Gastrocnemius medialis (tissue), 4 donors: ENCODE measurements around the gene LAMA2.

ENCODE experiments used
- POLR2A ChIP-seq, 2 donors: fragments of 450-650 bp; IDR thresholded peaks; one replicate each; pipeline ENCODE4 v1.6.1; 2017; ENCODE audit warnings: antibody characterized with exemption in 2 of 2, mild to moderate bottlenecking in 2 of 2, moderate library complexity in 2 of 2
- TF ChIP-seq, protein P1 (sequence below), 5 experiments: fragments of 450-650 bp in 3 of 5; fragments of 200-600 bp in 2 of 5; sonication (generic) in 2 of 5; IDR thresholded peaks in 4 of 5; conservative IDR thresholded peaks in 1 of 5; 1 replicate in 4 of 5; 2 replicates in 1 of 5; pipeline ENCODE4 v1.5.1; 2016 to 2019; ENCODE audit warnings: antibody characterized with exemption in 5 of 5, mild to moderate bottlenecking in 3 of 5, moderate library complexity in 3 of 5

DNA sequence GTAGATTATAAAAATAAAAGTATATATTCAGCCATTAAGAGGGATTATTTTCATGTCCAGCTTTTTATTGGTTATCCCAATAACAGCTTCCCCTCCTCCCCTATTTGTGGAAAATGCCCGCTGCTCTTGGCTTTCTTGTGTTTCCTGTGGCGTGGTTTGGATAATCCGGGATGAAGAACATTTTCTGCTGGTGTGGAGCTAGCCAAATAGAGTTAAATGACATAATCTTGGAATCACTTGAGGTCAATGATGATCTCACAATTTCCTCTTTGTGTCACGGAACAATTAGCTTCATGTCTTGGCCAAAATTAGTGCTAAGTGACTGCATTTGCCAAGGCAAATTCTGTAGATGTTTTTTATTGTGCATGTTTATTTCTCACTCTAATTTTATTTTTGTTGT is 394.0 kb downstream of the LAMA2 start:
- TF ChIP-seq, protein P1, sequence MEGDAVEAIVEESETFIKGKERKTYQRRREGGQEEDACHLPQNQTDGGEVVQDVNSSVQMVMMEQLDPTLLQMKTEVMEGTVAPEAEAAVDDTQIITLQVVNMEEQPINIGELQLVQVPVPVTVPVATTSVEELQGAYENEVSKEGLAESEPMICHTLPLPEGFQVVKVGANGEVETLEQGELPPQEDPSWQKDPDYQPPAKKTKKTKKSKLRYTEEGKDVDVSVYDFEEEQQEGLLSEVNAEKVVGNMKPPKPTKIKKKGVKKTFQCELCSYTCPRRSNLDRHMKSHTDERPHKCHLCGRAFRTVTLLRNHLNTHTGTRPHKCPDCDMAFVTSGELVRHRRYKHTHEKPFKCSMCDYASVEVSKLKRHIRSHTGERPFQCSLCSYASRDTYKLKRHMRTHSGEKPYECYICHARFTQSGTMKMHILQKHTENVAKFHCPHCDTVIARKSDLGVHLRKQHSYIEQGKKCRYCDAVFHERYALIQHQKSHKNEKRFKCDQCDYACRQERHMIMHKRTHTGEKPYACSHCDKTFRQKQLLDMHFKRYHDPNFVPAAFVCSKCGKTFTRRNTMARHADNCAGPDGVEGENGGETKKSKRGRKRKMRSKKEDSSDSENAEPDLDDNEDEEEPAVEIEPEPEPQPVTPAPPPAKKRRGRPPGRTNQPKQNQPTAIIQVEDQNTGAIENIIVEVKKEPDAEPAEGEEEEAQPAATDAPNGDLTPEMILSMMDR (IDR thresholded peaks at IDR 0.05 in 4 of 5, conservative IDR thresholded peaks at IDR 0.05 in 1 of 5): no peak
- no peak for TF ChIP-seq POLR2A (IDR thresholded peaks at IDR 0.05)
